Measurements from ENCODE around the gene UROC1. TPM values are rescaled to one million over a fixed set of nuclear protein-coding genes. Genes with fewer than 3 reads are reported as not detected.

UROC1 gene
- total and polyA plus RNA-seq, 2 of the 13 experiments (the other 11 are each of a cell fraction or from before 2014, with no cell fraction given) = 0.71 to 1.3 TPM

GRCh38 chr3:126481808-126482502 is 35.6 kb downstream of the UROC1 start (continued):
- TF ChIP-seq GRHL1 (CRISPR knock-in tag; conservative IDR thresholded peaks at IDR 0.05) (no peak), MAFK (conservative IDR thresholded peaks at IDR 0.05 in 1 of 2, IDR thresholded peaks at IDR 0.05 in 1 of 2; ENCODE audit: low read length in 2 of 2) (no peak), ZGPAT (CRISPR knock-in tag; IDR thresholded peaks at IDR 0.05) (peak; percentile 32; the same call in 1 of the 2 replicates), ZNF597 (CRISPR knock-in tag; IDR thresholded peaks at IDR 0.05) (no peak), TBX2 (CRISPR knock-in tag; IDR thresholded peaks at IDR 0.05; ENCODE audit: borderline replicate concordance) (no peak), FOXP4 (CRISPR knock-in tag; IDR thresholded peaks at IDR 0.05) (0 out of 2 replicates have a peak, but pooled peaks have one; percentile 21), STAG1 (CRISPR knock-in tag; IDR thresholded peaks at IDR 0.05) (no peak), ZNF296 (CRISPR knock-in tag; conservative IDR thresholded peaks at IDR 0.05) (no peak), ZNF136 (CRISPR knock-in tag; IDR thresholded peaks at IDR 0.05; ENCODE audit: low read depth) (no peak), ZNF576 (CRISPR knock-in tag; IDR thresholded peaks at IDR 0.05) (no peak), LBX2 (CRISPR knock-in tag; IDR thresholded peaks at IDR 0.05; ENCODE audit: borderline replicate concordance) (no peak), HMG20A (CRISPR knock-in tag; IDR thresholded peaks at IDR 0.05; ENCODE audit: borderline replicate concordance) (no peak), ZNF710 (CRISPR knock-in tag; IDR thresholded peaks at IDR 0.05; ENCODE audit: borderline replicate concordance) (0 out of 2 replicates have a peak, but pooled peaks have one; percentile 34), MYC (CRISPR knock-in tag; IDR thresholded peaks at IDR 0.05; ENCODE audit: borderline replicate concordance) (peak; percentile 49; the same call in 1 of the 2 replicates), FOXC1 (CRISPR knock-in tag; IDR thresholded peaks at IDR 0.05; ENCODE audit: borderline replicate concordance) (no peak), ELF4 (CRISPR knock-in tag; IDR thresholded peaks at IDR 0.05; ENCODE audit: borderline replicate concordance) (no peak), AGO2 (optimal IDR thresholded peaks at IDR 0.05; ENCODE audit: low read depth, low read length) (no peak), U2AF2 (IDR thresholded peaks at IDR 0.05; ENCODE audit: low read depth, low read length) (no peak)
